HEK293 (cell line): ENCODE measurements around the gene PTTG2.

Experiments used
- GLI2 ChIP-seq: fragments of 450-650 bp; formaldehyde crosslinking; IDR thresholded peaks from 2 replicates; pipeline ENCODE4; 2017; ENCODE audit warnings: missing biosample characterization, missing genetic modification characterization, low read depth, borderline replicate concordance
- KLF16 ChIP-seq: fragments of 450-650 bp; formaldehyde crosslinking; IDR thresholded peaks from 2 replicates; pipeline ENCODE4 v1.5.1; 2017; ENCODE audit warnings: missing biosample characterization, missing genetic modification characterization
- KLF7 ChIP-seq: fragments of 450-650 bp; formaldehyde crosslinking; IDR thresholded peaks from 2 replicates; pipeline ENCODE4 v1.5.1; 2016; ENCODE audit warnings: missing biosample characterization, missing genetic modification characterization, borderline replicate concordance
- MYNN ChIP-seq: fragments of 450-650 bp; formaldehyde crosslinking; IDR thresholded peaks from 2 replicates; pipeline ENCODE4 v1.5.1; 2016; ENCODE audit warnings: missing biosample characterization, missing genetic modification characterization, borderline replicate concordance
- ZNF223 ChIP-seq: fragments of 450-650 bp; formaldehyde crosslinking; IDR thresholded peaks from 2 replicates; pipeline ENCODE4 v1.5.1; 2016; ENCODE audit warnings: missing biosample characterization, missing genetic modification characterization
- ZNF366 ChIP-seq: fragments of 450-650 bp; formaldehyde crosslinking; conservative IDR thresholded peaks from 2 replicates; pipeline ENCODE4 v1.5.1; 2016; ENCODE audit warnings: missing biosample characterization, missing genetic modification characterization
- ZNF521 ChIP-seq: fragments of 450-650 bp; formaldehyde crosslinking; IDR thresholded peaks from 2 replicates; pipeline ENCODE4 v1.5.1; 2017; ENCODE audit warnings: missing biosample characterization, mild to moderate bottlenecking, missing genetic modification characterization
- ZNF558 ChIP-seq: fragments of 450-650 bp; formaldehyde crosslinking; IDR thresholded peaks from 2 replicates; pipeline ENCODE4 v1.5.1; 2016; ENCODE audit warnings: missing biosample characterization, missing genetic modification characterization
- ZSCAN16 ChIP-seq: fragments of 450-650 bp; formaldehyde crosslinking; IDR thresholded peaks from 2 replicates; pipeline ENCODE4 v1.5.1; 2016; ENCODE audit warnings: missing biosample characterization, missing genetic modification characterization
- TF ChIP-seq, protein P1 (sequence below): fragments of 450-650 bp; formaldehyde crosslinking; IDR thresholded peaks from 2 replicates; pipeline ENCODE4 v1.5.1; 2016; ENCODE audit warnings: missing biosample characterization, missing genetic modification characterization, borderline replicate concordance
- TF ChIP-seq, protein P2 (sequence below): fragments of 450-650 bp; formaldehyde crosslinking; IDR thresholded peaks from 2 replicates; pipeline ENCODE4 v1.5.1; 2016; ENCODE audit warnings: missing biosample characterization, missing genetic modification characterization
- TF ChIP-seq, protein P3 (sequence below): fragments of 450-650 bp; formaldehyde crosslinking; IDR thresholded peaks from 2 replicates; pipeline ENCODE4 v1.5.1; 2016; ENCODE audit warnings: missing biosample characterization, missing genetic modification characterization
- TF ChIP-seq, protein P4 (sequence below): fragments of 450-650 bp; formaldehyde crosslinking; IDR thresholded peaks from 2 replicates; pipeline ENCODE4; 2016; ENCODE audit warnings: missing biosample characterization, missing genetic modification characterization
- TF ChIP-seq, protein P5 (sequence below): fragments of 450-650 bp; formaldehyde crosslinking; optimal IDR thresholded peaks from 2 replicates; pipeline ENCODE3; 2016; ENCODE audit warnings: missing biosample characterization, mild to moderate bottlenecking, missing genetic modification characterization
- TF ChIP-seq, protein P6 (sequence below): fragments of 450-650 bp; formaldehyde crosslinking; conservative IDR thresholded peaks from 2 replicates; pipeline ENCODE4 v1.5.1; 2016; ENCODE audit warnings: low read depth, missing biosample characterization, missing genetic modification characterization
- TF ChIP-seq, protein P7 (sequence below): fragments of 450-650 bp; formaldehyde crosslinking; IDR thresholded peaks from 2 replicates; pipeline ENCODE4 v1.5.1; 2016; ENCODE audit warnings: missing biosample characterization, missing genetic modification characterization
- TF ChIP-seq, protein P8 (sequence below): fragments of 450-650 bp; IDR thresholded peaks from 2 replicates; pipeline ENCODE4 v1.5.1; 2018; ENCODE audit warnings: missing biosample characterization, missing genetic modification characterization

Gene PTTG2

DNA sequence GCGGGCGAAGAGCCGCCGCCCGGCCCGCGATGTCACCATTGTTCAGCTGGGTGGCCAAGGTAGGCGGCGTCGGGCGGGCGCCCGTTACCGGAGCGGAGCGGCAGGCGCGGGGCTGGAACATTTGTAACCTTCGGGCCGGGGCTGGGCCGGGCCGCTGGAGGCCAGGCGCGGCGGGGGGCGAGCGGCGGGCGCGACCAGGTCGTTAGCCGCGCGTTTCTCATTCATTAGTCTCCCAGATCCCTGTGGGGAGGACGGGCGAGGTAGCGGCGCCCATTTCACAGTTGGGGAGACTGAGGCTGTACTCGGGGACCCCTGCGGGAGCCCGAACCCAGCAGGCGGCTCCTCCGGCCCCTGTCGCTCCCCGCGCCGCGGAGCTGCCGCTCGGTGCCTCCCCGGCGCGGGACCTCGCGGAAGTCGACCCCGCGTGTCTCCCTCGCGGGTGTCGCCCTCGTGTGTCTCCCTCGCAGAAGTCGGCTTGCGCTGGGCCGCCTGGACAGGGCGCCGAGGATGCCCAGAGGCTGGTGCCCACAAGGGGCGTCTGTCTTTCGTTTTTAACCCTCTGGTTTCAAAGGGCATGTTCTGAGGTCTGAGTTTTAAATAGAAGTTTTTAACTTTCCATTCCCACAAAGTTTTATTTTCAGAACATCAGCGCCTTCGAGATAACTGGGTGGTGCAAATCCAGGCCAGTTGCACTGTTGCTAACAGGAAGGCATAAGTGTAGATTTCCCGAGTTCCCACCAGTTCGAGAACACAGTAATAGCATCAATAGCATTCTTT, 17.5 kb downstream of the PTTG2 start (continued):
- TF ChIP-seq, protein P1, sequence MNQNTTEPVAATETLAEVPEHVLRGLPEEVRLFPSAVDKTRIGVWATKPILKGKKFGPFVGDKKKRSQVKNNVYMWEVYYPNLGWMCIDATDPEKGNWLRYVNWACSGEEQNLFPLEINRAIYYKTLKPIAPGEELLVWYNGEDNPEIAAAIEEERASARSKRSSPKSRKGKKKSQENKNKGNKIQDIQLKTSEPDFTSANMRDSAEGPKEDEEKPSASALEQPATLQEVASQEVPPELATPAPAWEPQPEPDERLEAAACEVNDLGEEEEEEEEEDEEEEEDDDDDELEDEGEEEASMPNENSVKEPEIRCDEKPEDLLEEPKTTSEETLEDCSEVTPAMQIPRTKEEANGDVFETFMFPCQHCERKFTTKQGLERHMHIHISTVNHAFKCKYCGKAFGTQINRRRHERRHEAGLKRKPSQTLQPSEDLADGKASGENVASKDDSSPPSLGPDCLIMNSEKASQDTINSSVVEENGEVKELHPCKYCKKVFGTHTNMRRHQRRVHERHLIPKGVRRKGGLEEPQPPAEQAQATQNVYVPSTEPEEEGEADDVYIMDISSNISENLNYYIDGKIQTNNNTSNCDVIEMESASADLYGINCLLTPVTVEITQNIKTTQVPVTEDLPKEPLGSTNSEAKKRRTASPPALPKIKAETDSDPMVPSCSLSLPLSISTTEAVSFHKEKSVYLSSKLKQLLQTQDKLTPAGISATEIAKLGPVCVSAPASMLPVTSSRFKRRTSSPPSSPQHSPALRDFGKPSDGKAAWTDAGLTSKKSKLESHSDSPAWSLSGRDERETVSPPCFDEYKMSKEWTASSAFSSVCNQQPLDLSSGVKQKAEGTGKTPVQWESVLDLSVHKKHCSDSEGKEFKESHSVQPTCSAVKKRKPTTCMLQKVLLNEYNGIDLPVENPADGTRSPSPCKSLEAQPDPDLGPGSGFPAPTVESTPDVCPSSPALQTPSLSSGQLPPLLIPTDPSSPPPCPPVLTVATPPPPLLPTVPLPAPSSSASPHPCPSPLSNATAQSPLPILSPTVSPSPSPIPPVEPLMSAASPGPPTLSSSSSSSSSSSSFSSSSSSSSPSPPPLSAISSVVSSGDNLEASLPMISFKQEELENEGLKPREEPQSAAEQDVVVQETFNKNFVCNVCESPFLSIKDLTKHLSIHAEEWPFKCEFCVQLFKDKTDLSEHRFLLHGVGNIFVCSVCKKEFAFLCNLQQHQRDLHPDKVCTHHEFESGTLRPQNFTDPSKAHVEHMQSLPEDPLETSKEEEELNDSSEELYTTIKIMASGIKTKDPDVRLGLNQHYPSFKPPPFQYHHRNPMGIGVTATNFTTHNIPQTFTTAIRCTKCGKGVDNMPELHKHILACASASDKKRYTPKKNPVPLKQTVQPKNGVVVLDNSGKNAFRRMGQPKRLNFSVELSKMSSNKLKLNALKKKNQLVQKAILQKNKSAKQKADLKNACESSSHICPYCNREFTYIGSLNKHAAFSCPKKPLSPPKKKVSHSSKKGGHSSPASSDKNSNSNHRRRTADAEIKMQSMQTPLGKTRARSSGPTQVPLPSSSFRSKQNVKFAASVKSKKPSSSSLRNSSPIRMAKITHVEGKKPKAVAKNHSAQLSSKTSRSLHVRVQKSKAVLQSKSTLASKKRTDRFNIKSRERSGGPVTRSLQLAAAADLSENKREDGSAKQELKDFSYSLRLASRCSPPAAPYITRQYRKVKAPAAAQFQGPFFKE (tag by site-specific recombination) = no peak
- TF ChIP-seq GLI2 (tag by site-specific recombination) = no peak
- TF ChIP-seq, protein P2, sequence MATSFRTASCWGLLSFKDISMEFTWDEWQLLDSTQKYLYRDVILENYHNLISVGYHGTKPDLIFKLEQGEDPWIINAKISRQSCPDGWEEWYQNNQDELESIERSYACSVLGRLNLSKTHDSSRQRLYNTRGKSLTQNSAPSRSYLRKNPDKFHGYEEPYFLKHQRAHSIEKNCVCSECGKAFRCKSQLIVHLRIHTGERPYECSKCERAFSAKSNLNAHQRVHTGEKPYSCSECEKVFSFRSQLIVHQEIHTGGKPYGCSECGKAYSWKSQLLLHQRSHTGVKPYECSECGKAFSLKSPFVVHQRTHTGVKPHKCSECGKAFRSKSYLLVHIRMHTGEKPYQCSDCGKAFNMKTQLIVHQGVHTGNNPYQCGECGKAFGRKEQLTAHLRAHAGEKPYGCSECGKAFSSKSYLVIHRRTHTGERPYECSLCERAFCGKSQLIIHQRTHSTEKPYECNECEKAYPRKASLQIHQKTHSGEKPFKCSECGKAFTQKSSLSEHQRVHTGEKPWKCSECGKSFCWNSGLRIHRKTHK (tag by site-specific recombination) = no peak
- no peak for TF ChIP-seq KLF16 (tag by site-specific recombination)
- TF ChIP-seq, protein P3, sequence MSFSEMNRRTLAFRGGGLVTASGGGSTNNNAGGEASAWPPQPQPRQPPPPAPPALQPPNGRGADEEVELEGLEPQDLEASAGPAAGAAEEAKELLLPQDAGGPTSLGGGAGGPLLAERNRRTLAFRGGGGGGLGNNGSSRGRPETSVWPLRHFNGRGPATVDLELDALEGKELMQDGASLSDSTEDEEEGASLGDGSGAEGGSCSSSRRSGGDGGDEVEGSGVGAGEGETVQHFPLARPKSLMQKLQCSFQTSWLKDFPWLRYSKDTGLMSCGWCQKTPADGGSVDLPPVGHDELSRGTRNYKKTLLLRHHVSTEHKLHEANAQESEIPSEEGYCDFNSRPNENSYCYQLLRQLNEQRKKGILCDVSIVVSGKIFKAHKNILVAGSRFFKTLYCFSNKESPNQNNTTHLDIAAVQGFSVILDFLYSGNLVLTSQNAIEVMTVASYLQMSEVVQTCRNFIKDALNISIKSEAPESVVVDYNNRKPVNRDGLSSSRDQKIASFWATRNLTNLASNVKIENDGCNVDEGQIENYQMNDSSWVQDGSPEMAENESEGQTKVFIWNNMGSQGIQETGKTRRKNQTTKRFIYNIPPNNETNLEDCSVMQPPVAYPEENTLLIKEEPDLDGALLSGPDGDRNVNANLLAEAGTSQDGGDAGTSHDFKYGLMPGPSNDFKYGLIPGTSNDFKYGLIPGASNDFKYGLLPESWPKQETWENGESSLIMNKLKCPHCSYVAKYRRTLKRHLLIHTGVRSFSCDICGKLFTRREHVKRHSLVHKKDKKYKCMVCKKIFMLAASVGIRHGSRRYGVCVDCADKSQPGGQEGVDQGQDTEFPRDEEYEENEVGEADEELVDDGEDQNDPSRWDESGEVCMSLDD (tag by site-specific recombination) = no peak
- no peak for TF ChIP-seq ZNF521 (tag by site-specific recombination)
- TF ChIP-seq, protein P4, sequence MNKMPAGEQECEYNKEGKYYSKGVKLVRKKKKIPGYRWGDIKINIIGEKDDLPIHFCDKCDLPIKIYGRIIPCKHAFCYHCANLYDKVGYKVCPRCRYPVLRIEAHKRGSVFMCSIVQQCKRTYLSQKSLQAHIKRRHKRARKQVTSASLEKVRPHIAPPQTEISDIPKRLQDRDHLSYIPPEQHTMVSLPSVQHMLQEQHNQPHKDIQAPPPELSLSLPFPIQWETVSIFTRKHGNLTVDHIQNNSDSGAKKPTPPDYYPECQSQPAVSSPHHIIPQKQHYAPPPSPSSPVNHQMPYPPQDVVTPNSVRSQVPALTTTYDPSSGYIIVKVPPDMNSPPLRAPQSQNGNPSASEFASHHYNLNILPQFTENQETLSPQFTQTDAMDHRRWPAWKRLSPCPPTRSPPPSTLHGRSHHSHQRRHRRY = no peak
- no peak for TF ChIP-seq KLF7 (tag by site-specific recombination)
- no peak for TF ChIP-seq MYNN (tag by site-specific recombination)
- TF ChIP-seq ZNF366 (tag by site-specific recombination) = no peak
- TF ChIP-seq ZNF558 (tag by site-specific recombination) = no peak
- TF ChIP-seq, protein P5, sequence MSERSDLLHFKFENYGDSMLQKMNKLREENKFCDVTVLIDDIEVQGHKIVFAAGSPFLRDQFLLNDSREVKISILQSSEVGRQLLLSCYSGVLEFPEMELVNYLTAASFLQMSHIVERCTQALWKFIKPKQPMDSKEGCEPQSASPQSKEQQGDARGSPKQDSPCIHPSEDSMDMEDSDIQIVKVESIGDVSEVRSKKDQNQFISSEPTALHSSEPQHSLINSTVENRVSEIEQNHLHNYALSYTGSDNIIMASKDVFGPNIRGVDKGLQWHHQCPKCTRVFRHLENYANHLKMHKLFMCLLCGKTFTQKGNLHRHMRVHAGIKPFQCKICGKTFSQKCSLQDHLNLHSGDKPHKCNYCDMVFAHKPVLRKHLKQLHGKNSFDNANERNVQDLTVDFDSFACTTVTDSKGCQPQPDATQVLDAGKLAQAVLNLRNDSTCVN (tag by site-specific recombination) = peak; percentile 64
- no peak for TF ChIP-seq ZNF223
- TF ChIP-seq, protein P6, sequence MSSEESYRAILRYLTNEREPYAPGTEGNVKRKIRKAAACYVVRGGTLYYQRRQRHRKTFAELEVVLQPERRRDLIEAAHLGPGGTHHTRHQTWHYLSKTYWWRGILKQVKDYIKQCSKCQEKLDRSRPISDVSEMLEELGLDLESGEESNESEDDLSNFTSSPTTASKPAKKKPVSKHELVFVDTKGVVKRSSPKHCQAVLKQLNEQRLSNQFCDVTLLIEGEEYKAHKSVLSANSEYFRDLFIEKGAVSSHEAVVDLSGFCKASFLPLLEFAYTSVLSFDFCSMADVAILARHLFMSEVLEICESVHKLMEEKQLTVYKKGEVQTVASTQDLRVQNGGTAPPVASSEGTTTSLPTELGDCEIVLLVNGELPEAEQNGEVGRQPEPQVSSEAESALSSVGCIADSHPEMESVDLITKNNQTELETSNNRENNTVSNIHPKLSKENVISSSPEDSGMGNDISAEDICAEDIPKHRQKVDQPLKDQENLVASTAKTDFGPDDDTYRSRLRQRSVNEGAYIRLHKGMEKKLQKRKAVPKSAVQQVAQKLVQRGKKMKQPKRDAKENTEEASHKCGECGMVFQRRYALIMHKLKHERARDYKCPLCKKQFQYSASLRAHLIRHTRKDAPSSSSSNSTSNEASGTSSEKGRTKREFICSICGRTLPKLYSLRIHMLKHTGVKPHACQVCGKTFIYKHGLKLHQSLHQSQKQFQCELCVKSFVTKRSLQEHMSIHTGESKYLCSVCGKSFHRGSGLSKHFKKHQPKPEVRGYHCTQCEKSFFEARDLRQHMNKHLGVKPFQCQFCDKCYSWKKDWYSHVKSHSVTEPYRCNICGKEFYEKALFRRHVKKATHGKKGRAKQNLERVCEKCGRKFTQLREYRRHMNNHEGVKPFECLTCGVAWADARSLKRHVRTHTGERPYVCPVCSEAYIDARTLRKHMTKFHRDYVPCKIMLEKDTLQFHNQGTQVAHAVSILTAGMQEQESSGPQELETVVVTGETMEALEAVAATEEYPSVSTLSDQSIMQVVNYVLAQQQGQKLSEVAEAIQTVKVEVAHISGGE (tag by site-specific recombination) = no peak
- no peak for TF ChIP-seq ZSCAN16
- TF ChIP-seq, protein P7, sequence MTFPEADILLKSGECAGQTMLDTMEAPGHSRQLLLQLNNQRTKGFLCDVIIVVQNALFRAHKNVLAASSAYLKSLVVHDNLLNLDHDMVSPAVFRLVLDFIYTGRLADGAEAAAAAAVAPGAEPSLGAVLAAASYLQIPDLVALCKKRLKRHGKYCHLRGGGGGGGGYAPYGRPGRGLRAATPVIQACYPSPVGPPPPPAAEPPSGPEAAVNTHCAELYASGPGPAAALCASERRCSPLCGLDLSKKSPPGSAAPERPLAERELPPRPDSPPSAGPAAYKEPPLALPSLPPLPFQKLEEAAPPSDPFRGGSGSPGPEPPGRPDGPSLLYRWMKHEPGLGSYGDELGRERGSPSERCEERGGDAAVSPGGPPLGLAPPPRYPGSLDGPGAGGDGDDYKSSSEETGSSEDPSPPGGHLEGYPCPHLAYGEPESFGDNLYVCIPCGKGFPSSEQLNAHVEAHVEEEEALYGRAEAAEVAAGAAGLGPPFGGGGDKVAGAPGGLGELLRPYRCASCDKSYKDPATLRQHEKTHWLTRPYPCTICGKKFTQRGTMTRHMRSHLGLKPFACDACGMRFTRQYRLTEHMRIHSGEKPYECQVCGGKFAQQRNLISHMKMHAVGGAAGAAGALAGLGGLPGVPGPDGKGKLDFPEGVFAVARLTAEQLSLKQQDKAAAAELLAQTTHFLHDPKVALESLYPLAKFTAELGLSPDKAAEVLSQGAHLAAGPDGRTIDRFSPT (tag by site-specific recombination) = no peak
- TF ChIP-seq, protein P8, sequence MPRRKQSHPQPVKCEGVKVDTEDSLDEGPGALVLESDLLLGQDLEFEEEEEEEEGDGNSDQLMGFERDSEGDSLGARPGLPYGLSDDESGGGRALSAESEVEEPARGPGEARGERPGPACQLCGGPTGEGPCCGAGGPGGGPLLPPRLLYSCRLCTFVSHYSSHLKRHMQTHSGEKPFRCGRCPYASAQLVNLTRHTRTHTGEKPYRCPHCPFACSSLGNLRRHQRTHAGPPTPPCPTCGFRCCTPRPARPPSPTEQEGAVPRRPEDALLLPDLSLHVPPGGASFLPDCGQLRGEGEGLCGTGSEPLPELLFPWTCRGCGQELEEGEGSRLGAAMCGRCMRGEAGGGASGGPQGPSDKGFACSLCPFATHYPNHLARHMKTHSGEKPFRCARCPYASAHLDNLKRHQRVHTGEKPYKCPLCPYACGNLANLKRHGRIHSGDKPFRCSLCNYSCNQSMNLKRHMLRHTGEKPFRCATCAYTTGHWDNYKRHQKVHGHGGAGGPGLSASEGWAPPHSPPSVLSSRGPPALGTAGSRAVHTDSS (tag by site-specific recombination) = peak; percentile 8; the same call in 1 of the 2 replicates
